GM12801 (cell line): ENCODE results near the gene TMEM79.

Experiments
- CTCF ChIP-seq: IDR thresholded peaks from one replicate; pipeline ENCODE4 v1.5.1; 2011; ENCODE audit warnings: control low read depth; ENCODE audit not compliant: insufficient read length; ENCODE audit errors: extremely low read depth

TMEM79 gene

DNA sequence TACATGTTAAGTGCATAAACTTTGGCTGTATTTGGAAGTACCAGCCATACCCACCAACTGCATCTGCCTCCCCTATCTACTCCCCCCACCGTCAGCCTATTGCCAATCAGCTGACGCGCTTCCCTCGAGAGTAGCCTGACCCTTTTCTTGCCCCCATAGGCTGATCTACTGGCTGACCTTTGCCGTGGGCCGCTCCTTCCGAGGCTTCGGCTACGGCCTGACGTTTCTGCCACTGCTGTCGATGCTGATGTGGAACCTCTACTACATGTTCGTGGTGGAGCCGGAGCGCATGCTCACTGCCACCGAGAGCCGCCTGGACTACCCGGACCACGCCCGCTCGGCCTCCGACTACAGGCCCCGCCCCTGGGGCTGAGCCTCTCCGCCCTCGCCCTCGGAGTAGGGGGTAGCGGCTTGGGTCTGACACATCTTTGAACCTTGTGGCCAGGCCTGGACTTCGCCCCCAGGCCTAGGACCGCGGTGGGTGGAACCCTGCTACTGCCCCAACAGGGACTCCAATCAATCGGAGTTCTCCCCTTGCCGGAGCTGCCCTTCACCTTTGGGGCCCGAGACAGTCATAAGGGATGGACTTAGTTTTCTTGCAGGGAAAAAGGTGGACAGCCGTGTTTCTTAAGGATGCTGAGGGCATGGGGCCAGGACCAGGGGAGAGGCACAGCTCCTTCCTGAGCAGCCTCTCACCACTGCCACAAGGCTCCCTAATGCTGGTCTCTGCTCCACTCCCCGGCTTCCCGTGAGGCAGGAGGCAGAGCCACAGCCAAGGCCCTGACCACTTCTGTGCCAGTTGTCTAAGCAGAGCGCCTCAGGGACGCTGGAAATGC is 7.3 kb downstream of the TMEM79 start:
- TF ChIP-seq CTCF = no peak

DNA sequence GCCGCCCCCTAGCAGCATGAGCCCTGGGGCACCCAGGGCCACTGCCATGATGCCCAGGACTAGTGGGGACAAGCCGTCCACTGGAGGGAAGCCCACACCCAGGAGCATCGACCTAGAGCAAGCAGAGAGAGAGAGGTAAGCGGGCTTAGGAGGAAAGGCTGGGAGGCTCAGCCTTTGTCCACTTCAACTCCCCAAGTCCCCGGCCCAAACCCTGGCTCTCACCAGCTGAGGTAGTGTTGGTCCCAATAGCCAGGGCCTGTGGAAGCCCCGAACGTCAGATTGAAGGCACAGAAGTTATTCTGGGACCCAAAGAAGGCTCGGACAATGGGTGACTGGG is 8.9 kb downstream of the TMEM79 start:
- no peak for TF ChIP-seq CTCF

DNA sequence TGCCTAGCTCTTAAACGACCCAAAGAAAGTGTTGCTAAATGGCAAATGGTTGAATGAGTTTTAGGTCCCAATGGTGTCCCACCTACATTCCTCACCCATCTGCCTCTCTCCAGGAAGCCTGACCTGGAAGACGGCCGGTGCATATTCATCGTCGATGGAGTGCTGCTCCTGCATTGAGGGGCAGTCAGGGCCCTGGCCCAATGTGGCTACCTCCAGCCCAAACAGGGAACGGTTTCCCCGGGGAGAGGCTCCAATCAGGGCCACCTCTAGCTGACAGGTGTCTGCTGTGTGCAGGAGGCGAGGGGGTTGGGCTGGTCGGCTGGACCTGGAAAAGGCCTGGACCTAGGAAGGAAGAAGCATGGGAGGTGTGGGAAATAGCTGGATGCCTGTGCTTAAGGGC is 9.8 kb downstream of the TMEM79 start:
- TF ChIP-seq CTCF = no peak

DNA sequence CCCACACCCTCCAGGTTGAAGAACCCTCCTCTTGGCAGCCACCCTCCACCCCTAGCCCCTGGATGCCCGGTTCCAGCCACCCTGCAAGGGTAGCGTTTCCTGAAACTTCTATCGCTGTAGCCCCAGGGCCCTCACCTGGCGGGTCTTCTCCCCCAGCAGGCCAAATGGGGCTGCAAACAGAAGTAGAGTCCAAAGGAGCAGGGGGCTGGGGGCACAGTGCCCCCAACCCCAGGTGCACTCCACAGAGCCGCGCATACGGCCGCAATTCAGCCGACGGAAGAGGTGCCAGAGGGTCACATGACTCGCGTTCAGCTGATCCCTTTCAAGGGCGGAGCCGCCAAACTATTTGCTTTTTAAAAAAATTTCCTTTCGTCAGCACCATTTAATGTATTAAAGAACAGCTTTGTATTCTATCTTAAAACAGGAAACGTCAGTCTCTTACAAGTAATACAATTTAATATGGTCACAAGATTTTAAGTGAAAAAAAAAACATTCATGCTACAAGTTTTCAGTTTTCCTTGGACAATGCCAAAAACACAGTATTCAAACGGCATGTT is 11.3 kb downstream of the TMEM79 start, which contains the start of gene GLMP:
Gene GLMP, minus strand, starts transcription at position 289 of the 557 bp plus-strand sequence. Its CDS starts 34 bp downstream, at position 255.
- no peak for TF ChIP-seq CTCF

DNA sequence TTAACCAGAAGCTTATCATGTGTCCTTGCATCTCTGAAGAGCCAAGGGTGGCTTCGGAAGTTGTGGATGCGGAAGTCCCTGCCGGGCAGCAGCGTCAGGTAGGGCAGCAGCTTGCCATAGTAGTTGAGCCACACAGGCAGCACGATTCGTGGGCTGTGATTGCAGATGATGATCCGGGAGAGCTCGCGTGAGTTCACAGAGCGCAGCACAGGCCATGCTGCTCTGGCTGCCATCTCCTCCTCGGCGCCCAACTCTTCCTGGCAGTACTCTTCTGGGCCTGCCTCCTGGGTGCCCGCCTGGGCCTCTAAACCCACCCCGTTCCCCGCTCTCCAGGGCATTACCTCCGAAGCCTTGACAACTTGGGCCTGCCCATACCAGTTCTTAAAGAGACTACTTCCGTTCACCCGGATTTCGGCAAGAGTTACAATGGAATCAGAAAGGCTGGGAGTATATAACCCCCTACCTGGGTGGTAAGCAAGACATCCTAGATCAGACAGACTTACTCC is 14.8 kb downstream of the TMEM79 start, which contains the start of gene VHLL:
Gene VHLL, minus strand, starts transcription at position 456 of the 506 bp plus-strand sequence. Its CDS starts 118 bp downstream, at position 338.
- TF ChIP-seq CTCF = no peak

- TF ChIP-seq CTCF = no peak
These were observed 19.1 kb downstream of the TMEM79 start for GRCh38 chr1:156303241-156303640.

DNA sequence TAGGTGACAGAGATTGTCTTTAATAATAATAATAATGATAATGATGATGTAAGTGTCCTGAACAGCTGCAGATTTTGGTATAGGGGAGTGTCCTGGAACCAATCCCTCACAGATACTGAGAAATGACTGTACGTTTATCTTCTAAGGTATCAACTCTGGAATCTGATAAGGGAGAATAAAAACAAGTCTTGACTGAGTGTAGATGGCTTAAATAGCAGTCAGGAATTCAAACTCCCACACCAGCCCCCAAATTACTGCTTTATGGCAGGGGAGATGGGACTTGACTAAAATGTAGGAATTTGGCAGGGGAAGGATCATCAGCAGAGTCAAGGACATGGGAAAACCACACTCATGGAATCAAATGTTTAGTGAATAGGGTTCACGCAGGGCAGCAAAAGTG is 21.1 kb downstream of the TMEM79 start:
- TF ChIP-seq CTCF = no peak
